NOMO-1 (cell line): Measurements from ENCODE around the gene FAM83E.

Experiments
- DNase-seq, 2 experiments: peaks; one replicate each; lab custom pipeline; 2025; ENCODE audit not compliant: unreplicated experiment in 2 of 2; lab: John Stamatoyannopoulos, UW

Gene FAM83E

GRCh38 chr19:48613852-48614435 lies 932 bp downstream of the FAM83E start:
- no peak for DNase-seq

- DNase-seq: no peak
These were observed 1.6 kb downstream of the FAM83E start for GRCh38 chr19:48613024-48613851.

- no peak for DNase-seq
These were observed 3.0 kb downstream of the FAM83E start for GRCh38 chr19:48611872-48612271.

- DNase-seq: no peak
These were observed 5.2 kb downstream of the FAM83E start for GRCh38 chr19:48609571-48610108.

GRCh38 chr19:48608798-48609263 lies 6.0 kb downstream of the FAM83E start:
- DNase-seq: peak; percentile 70 to 73

- DNase-seq: no peak
These were observed 7.5 kb downstream of the FAM83E start for GRCh38 chr19:48607359-48607755.

- no peak for DNase-seq
These were observed 8.2 kb downstream of the FAM83E start, which contains the start of gene SPACA4 for GRCh38 chr19:48606463-48607358. Gene SPACA4 (plus strand): TSS chr19:48606742. CDS start chr19:48606979, 237 bp downstream.

- DNase-seq: no peak
These were observed 11.0 kb downstream of the FAM83E start for GRCh38 chr19:48603850-48604249.

GRCh38 chr19:48603449-48603848 lies 11.4 kb downstream of the FAM83E start:
- DNase-seq: no peak

GRCh38 chr19:48603001-48603400 lies 11.9 kb downstream of the FAM83E start:
- DNase-seq: no peak

- DNase-seq: no peak
These were observed 14.0 kb downstream of the FAM83E start for GRCh38 chr19:48600679-48601417.

GRCh38 chr19:48598996-48599700 lies 15.7 kb downstream of the FAM83E start:
- DNase-seq: no peak

- DNase-seq: peak; percentile 20 to 58
These were observed 18.0 kb downstream of the FAM83E start for GRCh38 chr19:48596679-48597465.

GRCh38 chr19:48596237-48596636 lies 18.6 kb downstream of the FAM83E start:
- no peak for DNase-seq

- DNase-seq: no peak
These were observed 19.0 kb downstream of the FAM83E start for GRCh38 chr19:48595833-48596232.

- no peak for DNase-seq
These were observed 19.7 kb downstream of the FAM83E start for GRCh38 chr19:48595171-48595570.

- DNase-seq: no peak
These were observed 23.9 kb downstream of the FAM83E start for GRCh38 chr19:48591021-48591420.

- DNase-seq: peak; percentile 82 to 84
These were observed 26.0 kb downstream of the FAM83E start for GRCh38 chr19:48588670-48589401.
